CD14-positive monocyte (primary cell): ENCODE results near the gene MYBPC2. TPM values are rescaled to one million over a fixed set of nuclear protein-coding genes. Genes with fewer than 3 reads are reported as not detected.

Source experiments
- DNase-seq, 3 donors: peaks; one replicate each; pipeline ENCODE4 v3.0.0-alpha.2; 2011 to 2022
- H2AFZ ChIP-seq: 2 replicates; pipeline ENCODE4 v1.6.0; 2012; ENCODE audit warnings: mild to moderate bottlenecking, low read depth, low read length, inconsistent platforms; ENCODE audit not compliant: insufficient read depth, poor library complexity, severe bottlenecking
- H3K27ac ChIP-seq, 2 donors: 1 replicate in 1 of 2; 2 replicates in 1 of 2; pipeline ENCODE4 v1.5.1; 2012 to 2013; ENCODE audit warnings: low read length in 2 of 2, control low read depth in 1 of 2, inconsistent platforms in 1 of 2, low read depth in 1 of 2, mild to moderate bottlenecking in 1 of 2
- H3K27me3 ChIP-seq, 2 donors: one replicate each; pipeline versions ENCODE4 v1.6.0 to v1.6.1; 2011 to 2013; ENCODE audit warnings: low read length in 2 of 2; ENCODE audit not compliant: control insufficient read depth in 2 of 2, insufficient read depth in 2 of 2
- H3K36me3 ChIP-seq, 2 donors: replicated peaks in 1 of 2; 1 replicate in 1 of 2; 2 replicates in 1 of 2; pipeline versions ENCODE4 v1.5.1 to v1.6.1; 2012 to 2013; ENCODE audit warnings: low read length in 2 of 2, control low read depth in 1 of 2, inconsistent platforms in 1 of 2, mild to moderate bottlenecking in 1 of 2; ENCODE audit not compliant: insufficient read depth in 2 of 2, control insufficient read depth in 1 of 2
- H3K4me1 ChIP-seq, 2 donors: 1 replicate in 1 of 2; 2 replicates in 1 of 2; pipeline versions ENCODE4 v1.5.1 to v1.6.1; 2012 to 2013; ENCODE audit warnings: low read length in 2 of 2, control low read depth in 1 of 2, inconsistent platforms in 1 of 2, mild to moderate bottlenecking in 1 of 2, moderate library complexity in 1 of 2; ENCODE audit not compliant: insufficient read depth in 2 of 2, control insufficient read depth in 1 of 2
- H3K4me2 ChIP-seq: replicated peaks from 2 replicates; pipeline ENCODE3; 2012; ENCODE audit warnings: low read length, moderate library complexity, mild to moderate bottlenecking; ENCODE audit not compliant: poor library complexity, severe bottlenecking; ENCODE audit errors: extremely low read depth
- H3K4me3 ChIP-seq, 3 experiments: fragments of 200-600 bp in 1 of 3; sonication (generic) in 1 of 3; replicated peaks in 1 of 3; 1 replicate in 2 of 3; 2 replicates in 1 of 3; pipeline ENCODE4 v1.5.1; 2011 to 2013; ENCODE audit warnings: low read length in 3 of 3, mild to moderate bottlenecking in 3 of 3, control low read depth in 2 of 3, low read depth in 2 of 3, inconsistent platforms in 1 of 3, moderate library complexity in 1 of 3
- H3K79me2 ChIP-seq: 2 replicates; pipeline ENCODE4 v1.6.0; 2012; ENCODE audit warnings: mild to moderate bottlenecking, control low read depth, inconsistent platforms, low read length, moderate library complexity; ENCODE audit not compliant: insufficient read depth
- H3K9ac ChIP-seq: 2 replicates; pipeline ENCODE4 v1.6.0; 2017; ENCODE audit warnings: low read length, mild to moderate bottlenecking; ENCODE audit not compliant: insufficient read depth, poor library complexity, severe bottlenecking
- H3K9me3 ChIP-seq, 2 donors: replicated peaks in 1 of 2; 1 replicate in 1 of 2; 2 replicates in 1 of 2; pipeline versions ENCODE4 v1.5.1 to v1.6.1; 2012 to 2013; ENCODE audit warnings: low read length in 2 of 2, control low read depth in 1 of 2; ENCODE audit not compliant: control insufficient read depth in 1 of 2, insufficient read depth in 1 of 2
- H4K20me1 ChIP-seq: 2 replicates; pipeline ENCODE4 v1.6.0; 2012; ENCODE audit warnings: mild to moderate bottlenecking, low read length, control low read depth, moderate library complexity; ENCODE audit not compliant: insufficient read depth
- H3K27ac Mint-ChIP-seq, 7 donors: one replicate each; pipeline ENCODE4 v1.8.0; 2020; ENCODE audit warnings: mild to moderate bottlenecking in 7 of 7, mixed read lengths in 7 of 7, moderate library complexity in 6 of 7, inconsistent platforms in 2 of 7
- H3K27me3 Mint-ChIP-seq, 3 donors: one replicate each; pipeline ENCODE4 v1.8.0; 2021 to 2022; ENCODE audit warnings: low read depth in 3 of 3, mild to moderate bottlenecking in 3 of 3, mixed read lengths in 3 of 3, moderate library complexity in 3 of 3, inconsistent platforms in 1 of 3
- H3K36me3 Mint-ChIP-seq, 2 donors: one replicate each; pipeline ENCODE4 v1.8.0; 2020; ENCODE audit warnings: mixed read lengths in 2 of 2, inconsistent platforms in 1 of 2, mild to moderate bottlenecking in 1 of 2
- H3K4me1 Mint-ChIP-seq: one replicate; pipeline ENCODE4 v1.8.0; 2020; ENCODE audit warnings: mild to moderate bottlenecking, mixed read lengths
- H3K4me3 Mint-ChIP-seq, 2 donors: one replicate each; pipeline ENCODE4 v1.8.0; 2020; ENCODE audit warnings: mild to moderate bottlenecking in 2 of 2, mixed read lengths in 2 of 2, moderate library complexity in 1 of 2
- H3K9me3 Mint-ChIP-seq, 7 donors: one replicate each; pipeline ENCODE4 v1.8.0; 2020 to 2022; ENCODE audit warnings: mixed read lengths in 7 of 7, mild to moderate bottlenecking in 6 of 7, moderate library complexity in 6 of 7, inconsistent platforms in 2 of 7
- CTCF ChIP-seq: fragments of 200-600 bp; IDR thresholded peaks from one replicate; pipeline ENCODE4 v1.8.0; 2022; ENCODE audit warnings: antibody characterized with exemption, mild to moderate bottlenecking
- WGBS: methylation state at CpG from one replicate; pipeline ENCODE4 v1.1.5; 2013; ENCODE audit warnings: missing lambda C conversion rate; ENCODE audit not compliant: insufficient coverage; 5-methylcytosine and 5-hydroxymethylcytosine counted together
- intact Hi-C, 2 donors: fragments of 100-400 bp; cut with micrococcal nuclease; formaldehyde crosslinking; loops; one replicate each; pipeline versions ENCODE4 v1.15.0 to v1.15.1; 2023
- polyA plus RNA-seq, 3 donors: library from polyadenylated mRNA; depleted of rRNA in 1 of 3; unstranded in 2 of 3; stranded (reverse) in 1 of 3; fragments of 300-500 nt in 2 of 3; fragments of >200 nt in 1 of 3; fragmentation: Illumina TruSeq in 2 of 3; gene quantifications; 1 replicate in 2 of 3; 2 replicates in 1 of 3; pipeline ENCODE4 v1.2.3, GENCODE V29; 2012 to 2021

The MYBPC2 gene
- polyA plus RNA-seq, 3 donors: not detected

- peaks cover 2% of the 10 kb centered on the region for H3K4me1 Mint-ChIP-seq
- no peak for DNase-seq
- no peaks in the 10 kb centered on the region for H3K4me1 ChIP-seq
- peaks cover 0 to 1% (median 0%) of the 10 kb centered on the region in 7 donors for H3K9me3 Mint-ChIP-seq
- TF ChIP-seq CTCF: no peak
- H3K36me3 ChIP-seq: no peaks in the 10 kb centered on the region
- no peak overlapping the region for H3K27ac ChIP-seq
- H3K4me3 ChIP-seq: no peak overlapping the region
- no peaks in the 10 kb centered on the region for H3K27me3 ChIP-seq
- intact Hi-C loops: no loop called here
- no peaks in the 10 kb centered on the region for H4K20me1 ChIP-seq
- H3K9me3 ChIP-seq: no peaks in the 10 kb centered on the region
- peaks cover 1 to 7% (median 2%) of the 10 kb centered on the region in 3 donors for H3K27me3 Mint-ChIP-seq
- 100% methylated on average over 11 of the region's 11 CpGs for WGBS
- H3K9ac ChIP-seq: no peak overlapping the region
- no peak overlapping the region for H3K27ac Mint-ChIP-seq
- no peak overlapping the region for H2AFZ ChIP-seq
- H3K4me3 Mint-ChIP-seq: no peak overlapping the region
- H3K36me3 Mint-ChIP-seq: no peaks in the 10 kb centered on the region
- H3K4me2 ChIP-seq: no peak overlapping the region
- no peaks in the 10 kb centered on the region for H3K79me2 ChIP-seq
These were observed 65.7 kb downstream of the MYBPC2 start for GRCh38 chr19:50498219-50499056.

- H3K4me2 ChIP-seq: no peak overlapping the region
- 92% methylated on average over 15 of the region's 27 CpGs for WGBS
These were observed 67.5 kb downstream of the MYBPC2 start for GRCh38 chr19:50500060-50500752.

More at GRCh38 chr19:50500060-50500752, 67.5 kb downstream of the MYBPC2 start:
- no peaks in the 10 kb centered on the region for H3K4me1 Mint-ChIP-seq
- peaks cover 0 to 1% of the 10 kb centered on the region in 2 donors for H3K36me3 Mint-ChIP-seq
- no peak for TF ChIP-seq CTCF
- Histone ChIP-seq H3K79me2 (no peaks in the 10 kb centered on the region), H4K20me1 (no peaks in the 10 kb centered on the region), H3K4me3 (no peak overlapping the region), H3K27ac (no peak overlapping the region), H2AFZ (no peak overlapping the region), H3K36me3 (no peaks in the 10 kb centered on the region), H3K27me3 (no peaks in the 10 kb centered on the region), H3K9ac (no peak overlapping the region), H3K4me1 (no peaks in the 10 kb centered on the region), H3K9me3 (no peaks in the 10 kb centered on the region)
- no peak overlapping the region for H3K27ac Mint-ChIP-seq
- no peak for DNase-seq
- intact Hi-C loops: no loop called here
- no peak overlapping the region for H3K4me3 Mint-ChIP-seq
- H3K9me3 Mint-ChIP-seq: no peaks in the 10 kb centered on the region
- H3K27me3 Mint-ChIP-seq: peaks cover 1 to 2% (median 2%) of the 10 kb centered on the region in 3 donors
